GM21367 (cell line): ENCODE measurements around the gene POM121L2.

Experiments
- ATAC-seq: cut with Tn5 transposase; IDR thresholded peaks from one replicate; pipeline ENCODE4 v1.9.1; 2021; ENCODE audit not compliant: unreplicated experiment

The POM121L2 gene

DNA sequence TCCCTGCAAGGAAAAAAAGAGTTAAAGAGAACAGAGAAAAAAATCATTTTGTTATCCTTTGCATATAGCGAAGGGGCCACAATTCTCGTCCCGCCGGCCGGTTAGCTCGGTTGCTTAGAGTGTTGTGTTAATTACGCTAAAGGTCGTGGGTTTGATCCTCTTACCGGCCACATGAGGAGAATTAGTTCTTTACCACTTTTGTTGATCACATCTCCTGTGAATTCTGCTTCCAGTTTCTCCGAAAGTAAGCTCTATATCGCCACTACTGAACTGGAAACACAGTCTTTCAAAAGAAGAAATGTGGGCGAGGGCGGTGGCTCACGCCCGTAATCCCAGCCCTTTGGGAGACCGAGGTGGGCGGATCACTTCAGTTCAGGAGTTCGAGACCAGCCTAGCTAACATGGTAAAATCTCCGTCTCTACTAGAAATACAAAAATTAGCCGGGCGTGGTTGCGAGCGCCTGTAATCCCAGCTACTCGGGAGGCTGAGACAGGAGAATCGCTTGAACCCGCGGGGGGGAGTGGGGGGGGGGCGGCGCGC is 51.2 kb downstream of the POM121L2 start:
- no peak for ATAC-seq

DNA sequence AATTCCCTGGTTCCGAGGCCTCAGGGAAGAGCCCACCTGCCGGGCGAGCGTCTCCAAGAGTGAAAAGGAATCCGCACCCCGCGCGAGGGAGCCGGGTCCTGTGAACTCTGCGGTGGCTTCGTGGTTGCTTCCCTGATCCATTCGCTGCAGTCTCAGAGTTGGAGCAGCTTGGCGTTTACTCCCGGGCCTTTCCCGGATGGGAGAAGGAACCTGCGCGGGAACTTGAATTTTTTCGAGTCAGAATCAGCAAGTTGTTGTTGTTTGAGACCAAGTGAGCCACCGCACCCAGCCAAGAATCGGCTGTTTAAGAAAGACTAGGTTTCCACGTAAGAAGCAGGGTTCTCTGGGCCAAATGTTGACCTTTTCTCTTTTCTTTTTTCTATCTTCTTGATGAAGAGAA is 51.7 kb downstream of the POM121L2 start:
- ATAC-seq = no peak
